Brain pericyte (primary cell): ENCODE results near the gene TMEM176B.
"Not testable (repeated sequence)": the region's sequence is repeated elsewhere in the genome, so short reads cannot be mapped to it uniquely, and the experiment has no call there.

ENCODE experiments used
- DNase-seq: peaks from one replicate; pipeline ENCODE4 v3.0.0-alpha.2; 2012; ENCODE audit warnings: low read depth, low spot score

Gene TMEM176B

GRCh38 chr7:150823043-150823442, 22.9 kb upstream of the TMEM176B start:
- no peak for DNase-seq

- no peak for DNase-seq
These were observed 20.5 kb upstream of the TMEM176B start for GRCh38 chr7:150820578-150821198.

- no peak for DNase-seq
These were observed 20.0 kb upstream of the TMEM176B start for GRCh38 chr7:150820148-150820547.

GRCh38 chr7:150818971-150819370, 18.8 kb upstream of the TMEM176B start:
- no peak for DNase-seq

- DNase-seq = no peak
These were observed 14.3 kb upstream of the TMEM176B start for GRCh38 chr7:150814328-150815001.

GRCh38 chr7:150807616-150808438, 7.7 kb upstream of the TMEM176B start:
- not testable (repeated sequence) for DNase-seq

GRCh38 chr7:150806863-150807262, 6.7 kb upstream of the TMEM176B start:
- DNase-seq = no peak

- no peak for DNase-seq
These were observed 6.3 kb upstream of the TMEM176B start for GRCh38 chr7:150806454-150806853.

GRCh38 chr7:150805864-150806263, 5.7 kb upstream of the TMEM176B start:
- no peak for DNase-seq

- DNase-seq = no peak
These were observed 4.6 kb upstream of the TMEM176B start for GRCh38 chr7:150804802-150805201.

GRCh38 chr7:150803161-150803860, 3.1 kb upstream of the TMEM176B start:
- DNase-seq = no peak

GRCh38 chr7:150801946-150802771, 2.0 kb upstream of the TMEM176B start:
- DNase-seq = no peak

- DNase-seq = no peak
These were observed 1.2 kb upstream of the TMEM176B start for GRCh38 chr7:150801242-150801945.

GRCh38 chr7:150800581-150801241, 547 bp upstream of the TMEM176B start, which contains the start of gene TMEM176A:
TMEM176A (plus strand) TSS chr7:150800769; CDS start chr7:150801551, 782 bp downstream.
- no peak for DNase-seq

- DNase-seq = no peak
These were observed 1.0 kb downstream of the TMEM176B start for GRCh38 chr7:150799156-150799555.

- no peak for DNase-seq
These were observed 2.5 kb downstream of the TMEM176B start for GRCh38 chr7:150797661-150798060.

GRCh38 chr7:150793569-150794238, 6.5 kb downstream of the TMEM176B start:
- no peak for DNase-seq

GRCh38 chr7:150791746-150792452, 8.3 kb downstream of the TMEM176B start:
- DNase-seq = no peak

- no peak for DNase-seq
These were observed 8.9 kb downstream of the TMEM176B start for GRCh38 chr7:150791304-150791703.
